ENCODE results near the gene KIF21A. TPM values are rescaled to one million over a fixed set of nuclear protein-coding genes. Genes with fewer than 3 reads are reported as not detected.

The KIF21A gene
- total RNA-seq, 1 donor from 2014 or later: 24.4 TPM

DNA sequence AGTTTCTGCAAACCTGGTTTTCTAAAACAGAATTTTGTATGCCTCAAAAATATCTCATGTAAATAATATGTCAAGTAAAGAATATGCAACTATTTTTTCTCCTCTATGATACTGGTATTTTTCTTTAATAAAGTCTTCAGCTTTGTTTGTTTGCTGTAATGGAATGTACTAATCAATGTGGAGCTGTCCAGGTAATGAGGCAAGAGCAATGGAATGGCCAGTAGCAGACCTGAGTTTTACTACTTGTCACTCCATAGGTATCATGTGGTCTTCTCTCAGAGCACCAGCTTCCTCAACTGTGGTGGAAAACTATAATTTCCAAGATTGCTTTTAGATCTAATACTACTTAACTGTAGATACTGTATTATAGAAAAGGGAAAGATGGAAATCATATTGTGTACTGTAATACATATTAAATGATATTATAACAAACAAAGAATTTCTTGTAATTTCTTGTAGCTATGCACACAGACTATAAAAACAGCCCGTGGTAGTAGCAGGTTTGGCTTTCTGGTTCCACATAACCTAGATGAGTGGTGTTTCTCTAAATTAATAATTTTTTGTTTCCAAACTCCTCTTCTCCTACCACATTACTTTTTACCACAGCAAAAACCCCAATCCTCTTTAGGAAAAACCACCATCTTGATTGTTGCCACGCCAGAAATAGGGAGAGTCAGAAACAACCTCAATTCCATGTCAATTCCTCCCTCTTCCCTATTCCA, 70.6 kb downstream of the KIF21A start:
- Mint-ChIP-seq H3K27ac (no peak overlapping the region), H3K4me1 (peaks cover 5% of the 10 kb centered on the region), H3K36me3 (no peaks in the 10 kb centered on the region), H3K27me3 (ENCODE audit: low read depth) (no peaks in the 10 kb centered on the region), H3K9me3 (no peaks in the 10 kb centered on the region), H3K4me3 (no peak overlapping the region)
- TF ChIP-seq, protein P1, sequence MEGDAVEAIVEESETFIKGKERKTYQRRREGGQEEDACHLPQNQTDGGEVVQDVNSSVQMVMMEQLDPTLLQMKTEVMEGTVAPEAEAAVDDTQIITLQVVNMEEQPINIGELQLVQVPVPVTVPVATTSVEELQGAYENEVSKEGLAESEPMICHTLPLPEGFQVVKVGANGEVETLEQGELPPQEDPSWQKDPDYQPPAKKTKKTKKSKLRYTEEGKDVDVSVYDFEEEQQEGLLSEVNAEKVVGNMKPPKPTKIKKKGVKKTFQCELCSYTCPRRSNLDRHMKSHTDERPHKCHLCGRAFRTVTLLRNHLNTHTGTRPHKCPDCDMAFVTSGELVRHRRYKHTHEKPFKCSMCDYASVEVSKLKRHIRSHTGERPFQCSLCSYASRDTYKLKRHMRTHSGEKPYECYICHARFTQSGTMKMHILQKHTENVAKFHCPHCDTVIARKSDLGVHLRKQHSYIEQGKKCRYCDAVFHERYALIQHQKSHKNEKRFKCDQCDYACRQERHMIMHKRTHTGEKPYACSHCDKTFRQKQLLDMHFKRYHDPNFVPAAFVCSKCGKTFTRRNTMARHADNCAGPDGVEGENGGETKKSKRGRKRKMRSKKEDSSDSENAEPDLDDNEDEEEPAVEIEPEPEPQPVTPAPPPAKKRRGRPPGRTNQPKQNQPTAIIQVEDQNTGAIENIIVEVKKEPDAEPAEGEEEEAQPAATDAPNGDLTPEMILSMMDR (IDR thresholded peaks at IDR 0.05; ENCODE audit: unreplicated experiment): no peak
- no peak for DNase-seq (ENCODE audit: low spot score in 2 of 2, unreplicated experiment in 2 of 2)

DNA sequence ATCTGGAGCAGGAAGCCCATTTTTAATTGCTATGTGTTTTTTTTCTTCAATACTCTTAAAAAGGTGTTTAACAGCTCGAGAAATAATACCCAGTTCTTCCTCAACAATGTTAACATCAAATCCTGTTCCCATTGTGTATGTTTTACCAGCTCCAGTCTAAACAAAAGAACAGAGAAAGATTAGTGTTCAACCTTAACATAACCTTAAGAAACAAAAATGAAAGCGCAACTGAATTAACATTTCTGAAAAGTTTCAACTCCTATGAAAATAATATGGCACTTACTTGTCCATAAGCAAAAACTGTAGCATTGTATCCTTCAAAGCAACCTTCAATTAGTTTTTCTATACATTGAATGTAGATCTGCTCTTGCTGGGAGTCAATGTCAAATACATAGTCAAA, 73.2 kb downstream of the KIF21A start:
- Mint-ChIP-seq H3K4me3 (no peak overlapping the region), H3K27me3 (ENCODE audit: low read depth) (no peaks in the 10 kb centered on the region), H3K9me3 (peaks cover 5% of the 10 kb centered on the region), H3K4me1 (peaks cover 3% of the 10 kb centered on the region), H3K27ac (no peak overlapping the region), H3K36me3 (peaks cover 10% of the 10 kb centered on the region)
- no peak for DNase-seq (ENCODE audit: low spot score in 2 of 2, unreplicated experiment in 2 of 2)
- TF ChIP-seq, protein P1 (IDR thresholded peaks at IDR 0.05; ENCODE audit: unreplicated experiment): no peak

DNA sequence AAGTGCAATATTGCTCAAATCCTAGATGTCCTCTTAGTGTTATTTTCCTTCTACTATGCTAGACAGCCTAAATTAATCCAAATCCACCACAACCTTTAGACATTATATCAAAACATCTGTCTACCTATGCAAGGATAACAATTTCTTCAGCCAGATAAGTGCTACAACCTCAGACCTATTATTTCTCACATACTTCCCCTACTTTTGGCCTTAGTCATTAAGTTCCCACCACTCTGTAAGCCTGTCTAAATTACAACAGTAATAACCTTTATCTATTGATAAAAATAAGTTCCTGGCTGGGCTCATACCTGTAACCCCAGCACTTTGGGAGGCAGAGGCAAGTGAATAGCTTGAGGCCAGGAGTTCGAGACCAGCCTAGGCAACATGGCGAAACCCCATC, 74.0 kb downstream of the KIF21A start:
- peaks cover 16% of the 10 kb centered on the region for H3K36me3 Mint-ChIP-seq
- peaks cover 7% of the 10 kb centered on the region for H3K9me3 Mint-ChIP-seq

DNA sequence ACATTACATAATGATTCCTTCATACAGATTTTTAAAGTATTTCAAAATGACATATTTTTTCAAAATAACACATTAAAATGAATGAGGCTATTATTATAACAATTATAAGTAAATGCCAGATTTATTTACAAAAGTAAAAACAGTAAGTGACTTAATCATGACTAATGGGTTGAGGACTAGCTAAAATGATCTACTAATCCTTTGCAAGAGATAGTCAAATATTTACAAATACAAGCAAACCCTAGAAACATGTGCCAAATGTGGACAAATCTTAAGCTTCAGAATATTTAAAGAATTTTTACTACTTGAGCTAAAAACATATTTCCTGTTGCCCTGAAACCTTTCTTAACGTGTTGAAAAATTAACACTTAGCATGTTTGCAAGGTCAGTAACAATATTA, 74.8 kb downstream of the KIF21A start:
- Mint-ChIP-seq H3K27me3 (ENCODE audit: low read depth) (no peaks in the 10 kb centered on the region), H3K4me1 (peaks cover 1% of the 10 kb centered on the region), H3K9me3 (peaks cover 7% of the 10 kb centered on the region), H3K27ac (no peak overlapping the region), H3K36me3 (peaks cover 18% of the 10 kb centered on the region), H3K4me3 (no peak overlapping the region)
- no peak for DNase-seq (ENCODE audit: low spot score in 2 of 2, unreplicated experiment in 2 of 2)
- TF ChIP-seq, protein P1 (IDR thresholded peaks at IDR 0.05; ENCODE audit: unreplicated experiment): no peak

More for the DNA sequence above, 74.0 kb downstream of the KIF21A start:
- Mint-ChIP-seq H3K4me1 (peaks cover 3% of the 10 kb centered on the region), H3K4me3 (no peak overlapping the region), H3K27me3 (ENCODE audit: low read depth) (no peaks in the 10 kb centered on the region), H3K27ac (no peak overlapping the region)
- DNase-seq (ENCODE audit: low spot score in 2 of 2, unreplicated experiment in 2 of 2): no peak
- TF ChIP-seq, protein P1 (IDR thresholded peaks at IDR 0.05; ENCODE audit: unreplicated experiment): no peak

DNA sequence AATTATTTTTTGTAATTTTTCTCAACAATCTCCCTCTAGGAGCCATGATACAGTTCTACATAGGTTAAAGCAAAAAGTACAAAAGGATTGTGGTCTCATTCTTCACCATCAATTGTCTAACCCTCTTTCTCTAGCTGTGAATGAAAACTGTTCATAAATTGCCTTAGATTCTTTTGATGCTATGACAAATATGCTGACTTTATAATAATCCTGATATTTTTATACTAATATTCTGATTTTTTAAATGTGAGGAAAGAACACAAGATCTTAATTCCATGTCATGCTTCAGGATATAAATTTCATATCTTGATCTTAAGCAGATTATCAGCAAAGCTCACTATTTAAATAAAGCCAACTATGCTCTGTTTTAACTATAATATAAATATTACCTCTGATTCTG, 75.4 kb downstream of the KIF21A start:
- H3K4me3 Mint-ChIP-seq: no peak overlapping the region
- no peaks in the 10 kb centered on the region for H3K4me1 Mint-ChIP-seq
- peaks cover 18% of the 10 kb centered on the region for H3K36me3 Mint-ChIP-seq
- no peaks in the 10 kb centered on the region for H3K27me3 Mint-ChIP-seq (ENCODE audit: low read depth)
- H3K9me3 Mint-ChIP-seq: peaks cover 7% of the 10 kb centered on the region
- DNase-seq (ENCODE audit: low spot score in 2 of 2, unreplicated experiment in 2 of 2): no peak
- H3K27ac Mint-ChIP-seq: no peak overlapping the region
- TF ChIP-seq, protein P1 (IDR thresholded peaks at IDR 0.05; ENCODE audit: unreplicated experiment): no peak

Data from mesothelial cell of epicardium (in vitro differentiated cells).